Measurements from ENCODE around the gene NOS1AP. TPM values are rescaled to one million over a fixed set of nuclear protein-coding genes. Genes with fewer than 3 reads are reported as not detected.

The NOS1AP gene
- total and polyA plus RNA-seq, 9 donors: 0.50 to 4.4 (median 1.5) TPM

DNA sequence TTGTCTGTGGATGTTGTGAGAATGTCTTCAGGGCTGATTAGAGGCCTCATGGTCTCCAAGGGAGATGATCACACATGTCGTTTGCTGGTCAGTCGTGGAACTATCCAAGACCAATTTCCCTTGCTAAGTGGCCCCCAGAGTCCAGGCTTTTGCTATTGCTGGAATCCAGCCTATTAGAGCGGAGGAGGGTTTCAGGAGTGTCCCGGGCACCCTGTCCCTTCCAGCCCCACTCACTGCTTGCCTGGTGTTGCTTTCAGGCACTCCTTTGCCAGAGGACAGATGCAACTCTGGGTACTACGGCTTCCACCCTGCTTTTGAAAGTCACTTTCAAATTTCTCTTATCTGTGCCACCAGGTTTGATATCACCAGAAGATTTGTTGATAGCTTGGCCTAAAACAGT is 149.1 kb downstream of the NOS1AP start:
- no peak for DNase-seq
- no peak overlapping the region for H3K4me3 ChIP-seq
- H3K27ac ChIP-seq: no peak overlapping the region
- TF ChIP-seq, protein P1, sequence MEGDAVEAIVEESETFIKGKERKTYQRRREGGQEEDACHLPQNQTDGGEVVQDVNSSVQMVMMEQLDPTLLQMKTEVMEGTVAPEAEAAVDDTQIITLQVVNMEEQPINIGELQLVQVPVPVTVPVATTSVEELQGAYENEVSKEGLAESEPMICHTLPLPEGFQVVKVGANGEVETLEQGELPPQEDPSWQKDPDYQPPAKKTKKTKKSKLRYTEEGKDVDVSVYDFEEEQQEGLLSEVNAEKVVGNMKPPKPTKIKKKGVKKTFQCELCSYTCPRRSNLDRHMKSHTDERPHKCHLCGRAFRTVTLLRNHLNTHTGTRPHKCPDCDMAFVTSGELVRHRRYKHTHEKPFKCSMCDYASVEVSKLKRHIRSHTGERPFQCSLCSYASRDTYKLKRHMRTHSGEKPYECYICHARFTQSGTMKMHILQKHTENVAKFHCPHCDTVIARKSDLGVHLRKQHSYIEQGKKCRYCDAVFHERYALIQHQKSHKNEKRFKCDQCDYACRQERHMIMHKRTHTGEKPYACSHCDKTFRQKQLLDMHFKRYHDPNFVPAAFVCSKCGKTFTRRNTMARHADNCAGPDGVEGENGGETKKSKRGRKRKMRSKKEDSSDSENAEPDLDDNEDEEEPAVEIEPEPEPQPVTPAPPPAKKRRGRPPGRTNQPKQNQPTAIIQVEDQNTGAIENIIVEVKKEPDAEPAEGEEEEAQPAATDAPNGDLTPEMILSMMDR (IDR thresholded peaks at IDR 0.05): no peak
- TF ChIP-seq POLR2A (IDR thresholded peaks at IDR 0.05): no peak
- no peak for TF ChIP-seq EP300 (IDR thresholded peaks at IDR 0.05)
- intact Hi-C loops (cut with DNase I): no loop called here
- no peaks in the 10 kb centered on the region for H3K4me1 ChIP-seq (ENCODE audit: insufficient read depth)
- H3K27me3 ChIP-seq: no peaks in the 10 kb centered on the region
- H3K9me3 ChIP-seq: no peaks in the 10 kb centered on the region
- no peaks in the 10 kb centered on the region for H3K36me3 ChIP-seq
- WGBS, 3 donors: 70 to 87% (median 74%) methylated on average over 5 of the region's 5 CpGs

DNA sequence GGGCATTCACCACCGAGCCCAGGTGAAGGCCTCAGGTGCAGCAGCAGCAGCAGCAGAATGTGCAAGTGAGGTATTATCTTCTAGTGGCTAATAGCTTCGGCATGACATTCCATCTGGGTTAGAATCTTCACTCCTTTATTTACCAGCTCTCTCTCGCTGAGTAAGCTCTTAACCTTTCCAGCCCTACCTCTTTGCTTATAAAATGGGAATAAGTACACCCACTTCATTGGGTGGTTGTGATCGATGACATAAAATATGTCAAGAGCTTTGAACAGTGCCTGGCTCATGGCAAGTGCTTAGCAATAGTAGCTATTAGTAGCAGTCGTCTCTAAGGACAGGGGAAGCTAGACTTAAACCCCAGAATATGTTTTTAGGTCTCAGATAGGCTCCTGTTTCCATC is 149.5 kb downstream of the NOS1AP start:
- no peak overlapping the region for H3K27ac ChIP-seq
- H3K4me1 ChIP-seq (ENCODE audit: insufficient read depth): no peaks in the 10 kb centered on the region
- intact Hi-C loops (cut with DNase I): no loop called here
- no peaks in the 10 kb centered on the region for H3K9me3 ChIP-seq
- TF ChIP-seq EP300 (IDR thresholded peaks at IDR 0.05): no peak
- no peak for TF ChIP-seq POLR2A (IDR thresholded peaks at IDR 0.05)
- TF ChIP-seq, protein P1 (IDR thresholded peaks at IDR 0.05): no peak
- 89 to 91% (median 90%) methylated on average over 5 of the region's 5 CpGs for WGBS, 3 donors
- H3K4me3 ChIP-seq: no peak overlapping the region
- no peaks in the 10 kb centered on the region for H3K27me3 ChIP-seq
- no peaks in the 10 kb centered on the region for H3K36me3 ChIP-seq
- DNase-seq: no peak

DNA sequence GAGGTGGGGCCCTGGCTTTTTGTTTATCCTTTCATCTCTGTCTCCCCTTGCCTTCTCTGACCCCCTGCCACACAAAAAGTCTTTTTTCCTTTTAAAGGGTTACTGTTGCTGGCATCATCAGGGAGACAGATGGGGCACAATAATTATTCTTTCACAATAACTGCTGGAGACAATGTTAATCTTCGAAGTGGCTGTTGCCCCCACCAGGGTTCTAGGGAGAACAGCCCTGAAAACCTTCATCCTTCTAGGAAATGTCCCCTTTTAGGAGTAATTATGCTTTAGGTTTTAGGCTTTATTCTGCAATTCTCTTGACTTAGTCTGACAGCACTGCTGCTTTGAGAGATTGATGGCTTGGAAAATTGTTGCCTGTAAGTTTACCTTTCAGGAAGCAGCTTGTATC is 150.0 kb downstream of the NOS1AP start:
- intact Hi-C loops (cut with DNase I): no loop called here
- H3K4me1 ChIP-seq (ENCODE audit: insufficient read depth): no peaks in the 10 kb centered on the region

DNA sequence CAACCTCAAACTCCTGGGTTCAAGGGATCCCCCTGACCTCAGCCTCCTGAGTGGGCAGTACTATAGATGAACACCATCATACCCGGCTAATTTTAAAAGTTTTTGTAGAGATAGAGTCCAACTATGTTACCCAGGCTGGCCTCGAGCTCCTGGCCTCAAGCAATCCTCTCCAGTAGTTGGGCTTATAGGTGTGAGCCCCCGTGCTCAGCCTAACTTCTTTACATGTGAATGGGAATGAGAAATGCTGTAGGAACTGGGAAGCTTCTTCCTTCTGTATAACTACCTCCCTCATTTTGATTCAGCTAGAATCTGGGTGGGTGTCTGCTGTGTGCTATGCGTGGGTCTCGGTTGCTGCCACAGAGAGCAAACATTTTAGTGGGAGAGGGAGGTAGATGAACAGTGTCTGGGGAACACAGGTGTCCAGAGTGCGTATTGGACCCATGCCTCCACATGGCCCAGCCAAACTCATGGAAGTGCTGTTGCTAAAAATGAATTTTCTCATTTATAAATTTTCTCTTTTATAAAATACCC is 150.6 kb downstream of the NOS1AP start:
- TF ChIP-seq EP300 (IDR thresholded peaks at IDR 0.05) (no peak), POLR2A (IDR thresholded peaks at IDR 0.05) (no peak)
- TF ChIP-seq, protein P1 (IDR thresholded peaks at IDR 0.05): no peak
- no peak for DNase-seq
- H3K27ac ChIP-seq: no peak overlapping the region
- no peaks in the 10 kb centered on the region for H3K4me1 ChIP-seq (ENCODE audit: insufficient read depth)
- intact Hi-C loops (cut with DNase I): no loop called here
- H3K4me3 ChIP-seq: no peak overlapping the region
- H3K9me3 ChIP-seq: no peaks in the 10 kb centered on the region
- 89 to 91% (median 90%) methylated on average over 6 of the region's 6 CpGs for WGBS, 3 donors
- no peaks in the 10 kb centered on the region for H3K36me3 ChIP-seq
- H3K27me3 ChIP-seq: no peaks in the 10 kb centered on the region

More for the DNA sequence above, 150.0 kb downstream of the NOS1AP start:
- Histone ChIP-seq H3K27ac (no peak overlapping the region), H3K4me3 (no peak overlapping the region), H3K27me3 (no peaks in the 10 kb centered on the region), H3K36me3 (no peaks in the 10 kb centered on the region), H3K9me3 (no peaks in the 10 kb centered on the region)
- 81 to 90% (median 87%) methylated on average over 1 of the region's 1 CpG for WGBS, 3 donors
- no peak for DNase-seq
- TF ChIP-seq EP300 (IDR thresholded peaks at IDR 0.05) (no peak), POLR2A (IDR thresholded peaks at IDR 0.05) (no peak)
- TF ChIP-seq, protein P1 (IDR thresholded peaks at IDR 0.05): no peak

All from ovary (tissue), 9 donors.